NOMO-1 (cell line): ENCODE results near the gene FGG.

Experiments used
- DNase-seq, 2 experiments: peaks; one replicate each; lab custom pipeline; 2025; ENCODE audit not compliant: unreplicated experiment in 2 of 2; lab: John Stamatoyannopoulos, UW

Gene FGG

GRCh38 chr4:154559494-154560418 is 52.7 kb downstream of the FGG start:
- DNase-seq: peak in 1 of 2 experiments; percentile 6

DNA sequence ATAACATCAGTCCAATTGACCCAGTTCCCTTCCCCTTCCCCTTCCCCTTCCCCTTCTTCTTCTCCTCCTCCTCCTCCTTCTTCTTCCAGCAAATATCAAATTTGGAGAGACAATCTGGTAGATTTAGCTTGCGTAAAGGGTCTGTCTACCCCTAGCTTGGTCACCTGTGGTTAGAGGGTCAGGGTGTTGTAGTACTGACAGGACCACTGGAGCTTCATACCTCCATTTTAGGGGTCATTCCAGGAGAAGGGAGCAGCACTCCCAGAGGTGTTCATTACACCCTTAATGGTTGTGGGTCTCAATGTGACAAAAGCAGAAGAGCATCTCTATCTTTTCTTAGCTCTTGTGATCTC is 53.3 kb downstream of the FGG start:
- DNase-seq: no peak
